NCI-H2227 (cell line): Measurements from ENCODE around the gene CHN2.

Experiments
- DNase-seq: peaks from one replicate; lab custom pipeline; 2025; ENCODE audit not compliant: unreplicated experiment; lab: John Stamatoyannopoulos, UW

Gene CHN2

GRCh38 chr7:29330136-29330535, 135.6 kb downstream of the CHN2 start:
- peak; percentile 40 for DNase-seq

GRCh38 chr7:29331163-29331562, 136.6 kb downstream of the CHN2 start:
- DNase-seq = peak; percentile 43

- peak; percentile 86 for DNase-seq
Measured at GRCh38 chr7:29332042-29332811, 137.7 kb downstream of the CHN2 start.

GRCh38 chr7:29332875-29333855, 138.6 kb downstream of the CHN2 start:
- DNase-seq = no peak

GRCh38 chr7:29335188-29336083, 140.9 kb downstream of the CHN2 start:
- no peak for DNase-seq

GRCh38 chr7:29337546-29338116, 143.1 kb downstream of the CHN2 start:
- DNase-seq = no peak

- peak; percentile 3 for DNase-seq
Measured at GRCh38 chr7:29340696-29341095, 146.1 kb downstream of the CHN2 start.

- DNase-seq = no peak
Measured at GRCh38 chr7:29341156-29341555, 146.6 kb downstream of the CHN2 start.

- no peak for DNase-seq
Measured at GRCh38 chr7:29342761-29343160, 148.2 kb downstream of the CHN2 start.

GRCh38 chr7:29343399-29343798, 148.8 kb downstream of the CHN2 start:
- no peak for DNase-seq

- no peak for DNase-seq
Measured at GRCh38 chr7:29344334-29344978, 149.9 kb downstream of the CHN2 start.

- no peak for DNase-seq
Measured at GRCh38 chr7:29345590-29345989, 151.0 kb downstream of the CHN2 start.

- no peak for DNase-seq
Measured at GRCh38 chr7:29346231-29346978, 151.8 kb downstream of the CHN2 start.

- no peak for DNase-seq
Measured at GRCh38 chr7:29349362-29349761, 154.8 kb downstream of the CHN2 start.

- peak; percentile 84 for DNase-seq
Measured at GRCh38 chr7:29350351-29350750, 155.8 kb downstream of the CHN2 start.

GRCh38 chr7:29352041-29352440, 157.5 kb downstream of the CHN2 start:
- DNase-seq = no peak

GRCh38 chr7:29353810-29354209, 159.2 kb downstream of the CHN2 start:
- DNase-seq = no peak

- DNase-seq = peak; percentile 83
Measured at GRCh38 chr7:29354340-29354739, 159.8 kb downstream of the CHN2 start.

- no peak for DNase-seq
Measured at GRCh38 chr7:29355388-29355787, 160.8 kb downstream of the CHN2 start.
